ENCODE results near the gene DPYSL3.
"Not testable (repeated sequence)": the region's sequence is repeated elsewhere in the genome, so short reads cannot be mapped to it uniquely, and the experiment has no call there.

Gene DPYSL3

DNA sequence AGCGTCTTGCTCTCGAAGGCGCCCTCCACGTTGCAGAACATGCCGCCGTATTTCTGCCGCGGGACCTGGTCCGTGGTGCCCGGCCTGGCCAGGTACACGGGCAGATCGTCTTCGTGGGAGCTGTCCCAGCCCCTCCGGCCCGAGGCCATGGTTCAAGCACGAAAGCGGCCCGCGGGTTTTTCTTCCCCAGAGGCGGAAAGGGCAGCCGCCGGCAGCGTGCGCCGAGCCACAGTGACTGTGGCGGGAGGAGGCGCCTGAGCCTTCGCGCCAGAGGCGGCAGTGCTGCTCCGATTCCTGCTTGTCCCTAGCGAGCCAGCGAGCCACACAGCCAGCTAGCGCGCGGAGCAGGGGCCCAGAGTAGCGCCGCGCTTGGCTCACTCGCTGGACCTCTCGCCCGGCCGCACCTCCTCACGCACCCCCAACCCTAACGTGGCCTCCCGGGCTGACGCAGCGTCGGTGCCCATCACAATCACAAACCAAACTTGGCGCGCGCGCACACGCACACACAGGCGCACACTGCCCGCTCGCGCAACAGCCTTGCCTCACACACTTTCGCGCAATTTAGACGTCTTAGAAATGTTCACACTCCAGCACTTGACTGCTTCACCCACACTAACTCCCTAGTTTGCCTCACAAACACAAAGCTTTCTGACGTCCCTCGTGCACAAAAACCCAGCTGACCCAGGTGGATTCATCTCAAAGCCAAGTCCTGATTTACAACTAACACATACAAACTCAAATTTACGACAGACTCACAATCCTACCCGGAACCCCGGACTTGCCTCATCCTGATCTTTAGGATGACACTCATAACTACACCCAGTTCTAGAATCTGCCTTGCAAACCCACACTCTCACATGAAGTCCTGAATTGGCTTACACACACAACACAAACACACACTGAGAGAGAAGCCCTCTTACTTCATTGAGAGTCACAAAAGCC lies at the start of gene DPYSL3:
TSS of gene DPYSL3 (minus strand) at position 359 of the 942 bp plus-strand sequence. CDS start at position 149, 210 bp downstream.
- no peak for DNase-seq

GRCh38 chr5:147558826-147559225 lies 49.0 kb upstream of the DPYSL3 start:
- peak; percentile 22 for DNase-seq

DNA sequence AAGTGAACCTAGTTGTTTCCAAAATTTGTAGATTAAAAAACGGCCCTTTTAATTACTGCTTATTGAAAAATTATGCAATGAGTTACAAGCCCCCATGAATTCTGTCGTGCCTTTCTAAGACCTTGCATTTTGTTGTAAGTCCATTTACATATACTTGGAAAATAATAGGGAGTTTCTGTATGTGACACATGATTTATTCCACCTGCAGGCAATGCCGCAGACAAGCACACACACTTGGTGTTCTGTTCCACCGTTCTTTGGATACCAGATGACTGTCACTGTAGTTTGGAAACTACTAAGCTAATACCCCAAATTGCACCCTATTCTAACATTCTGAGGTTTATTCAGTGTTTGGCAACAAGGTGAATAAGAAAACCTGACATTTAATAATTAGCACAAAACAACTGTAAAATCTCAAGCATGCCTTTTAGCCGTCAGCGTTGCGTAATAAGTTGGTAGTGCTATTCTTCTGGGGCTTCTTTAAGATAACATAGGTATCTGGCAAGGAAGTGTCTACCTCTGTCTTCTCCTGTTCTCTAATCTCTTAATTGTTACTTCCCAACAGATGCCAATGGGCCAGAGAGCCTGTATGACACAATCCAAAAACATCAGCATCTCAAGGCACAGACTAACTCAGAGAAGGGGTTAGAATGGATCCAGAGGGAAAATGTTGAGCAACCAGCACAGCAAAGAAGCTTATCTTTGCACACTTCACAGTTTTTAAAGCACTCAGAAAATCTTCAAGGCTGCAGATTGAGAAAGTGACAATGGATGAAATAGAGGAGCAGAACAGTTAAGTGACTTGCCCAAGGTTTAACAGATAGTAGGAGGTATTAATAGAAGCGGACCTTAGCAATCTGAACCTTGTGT lies 48.2 kb upstream of the DPYSL3 start:
- DNase-seq = no peak

GRCh38 chr5:147555176-147555575 lies 45.3 kb upstream of the DPYSL3 start:
- DNase-seq = no peak

DNA sequence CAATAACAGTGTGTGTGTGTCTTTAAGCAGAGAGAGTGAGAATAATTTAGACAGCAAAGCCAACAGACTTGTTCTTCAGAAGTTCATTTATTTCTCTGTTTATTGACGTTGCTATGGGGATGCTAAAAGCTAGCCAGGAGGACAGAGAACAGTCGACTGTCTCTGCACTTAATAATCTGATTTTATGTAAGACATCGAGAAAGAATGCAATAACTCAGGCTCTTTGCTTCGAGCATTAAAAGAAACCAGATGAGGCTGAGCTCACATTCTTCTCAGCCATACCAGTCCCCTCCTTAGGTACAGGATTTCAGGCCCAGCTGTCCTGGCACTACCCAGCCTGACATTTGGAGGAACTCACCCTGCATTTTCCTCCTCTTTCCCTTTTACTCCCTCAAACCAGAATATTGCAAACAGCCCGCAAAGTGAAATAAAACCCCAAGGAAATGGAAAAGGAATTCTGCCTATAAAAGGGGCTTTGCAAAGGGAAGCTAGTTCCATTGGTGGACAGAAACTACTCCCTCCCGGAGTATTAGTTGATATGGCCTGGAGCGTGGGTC lies 44.5 kb upstream of the DPYSL3 start:
- DNase-seq = no peak

DNA sequence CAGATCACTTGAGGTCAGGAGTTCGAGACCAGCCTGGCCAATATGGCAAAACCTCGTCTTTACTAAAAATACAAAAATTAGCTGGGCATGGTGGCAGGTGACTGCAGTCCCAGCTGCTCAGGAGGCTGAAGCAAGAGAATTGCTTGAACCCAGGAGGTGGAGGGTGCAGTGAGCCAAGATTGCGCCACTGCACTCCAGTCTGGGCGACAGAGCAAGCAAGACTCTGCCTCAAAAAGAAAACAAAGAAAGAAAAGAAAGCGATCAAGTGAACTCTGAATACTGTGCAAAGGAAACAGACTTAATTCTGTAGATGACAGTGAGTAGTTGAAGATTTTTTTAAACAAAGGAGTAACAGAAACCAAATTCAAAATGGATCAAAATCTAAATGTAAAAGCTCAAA lies 43.9 kb upstream of the DPYSL3 start:
- not testable (repeated sequence) for DNase-seq

- no peak for DNase-seq
Measured at GRCh38 chr5:147552897-147553296, 43.0 kb upstream of the DPYSL3 start.

DNA sequence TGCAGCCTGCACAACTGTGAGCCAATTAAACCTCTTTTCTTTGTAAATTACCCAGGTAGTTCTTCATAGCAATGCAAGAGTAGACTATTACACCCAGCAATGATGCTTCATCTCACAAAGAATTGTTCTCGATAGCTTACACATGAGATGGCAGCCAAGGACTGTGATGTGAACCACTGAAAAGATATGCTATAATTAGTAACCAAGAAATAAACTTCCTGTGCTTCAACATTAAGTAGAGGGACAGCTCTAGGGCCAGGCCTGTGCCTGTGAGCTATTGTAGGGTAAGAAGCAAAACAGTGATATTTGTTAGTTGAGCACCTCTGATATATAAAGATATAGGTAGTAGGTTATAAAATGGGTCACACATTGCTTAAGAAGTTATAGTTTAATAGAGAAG lies 41.8 kb upstream of the DPYSL3 start:
- no peak for DNase-seq

- no peak for DNase-seq
Measured at GRCh38 chr5:147547730-147548129, 37.9 kb upstream of the DPYSL3 start.

- DNase-seq = no peak
Measured at GRCh38 chr5:147544556-147544955, 34.7 kb upstream of the DPYSL3 start.

- DNase-seq = no peak
Measured at GRCh38 chr5:147539053-147539452, 29.2 kb upstream of the DPYSL3 start.

- no peak for DNase-seq
Measured at GRCh38 chr5:147538236-147538635, 28.4 kb upstream of the DPYSL3 start.

- DNase-seq = no peak
Measured at GRCh38 chr5:147534172-147534951, 24.5 kb upstream of the DPYSL3 start.

GRCh38 chr5:147532156-147532555 lies 22.3 kb upstream of the DPYSL3 start:
- DNase-seq = no peak

DNA sequence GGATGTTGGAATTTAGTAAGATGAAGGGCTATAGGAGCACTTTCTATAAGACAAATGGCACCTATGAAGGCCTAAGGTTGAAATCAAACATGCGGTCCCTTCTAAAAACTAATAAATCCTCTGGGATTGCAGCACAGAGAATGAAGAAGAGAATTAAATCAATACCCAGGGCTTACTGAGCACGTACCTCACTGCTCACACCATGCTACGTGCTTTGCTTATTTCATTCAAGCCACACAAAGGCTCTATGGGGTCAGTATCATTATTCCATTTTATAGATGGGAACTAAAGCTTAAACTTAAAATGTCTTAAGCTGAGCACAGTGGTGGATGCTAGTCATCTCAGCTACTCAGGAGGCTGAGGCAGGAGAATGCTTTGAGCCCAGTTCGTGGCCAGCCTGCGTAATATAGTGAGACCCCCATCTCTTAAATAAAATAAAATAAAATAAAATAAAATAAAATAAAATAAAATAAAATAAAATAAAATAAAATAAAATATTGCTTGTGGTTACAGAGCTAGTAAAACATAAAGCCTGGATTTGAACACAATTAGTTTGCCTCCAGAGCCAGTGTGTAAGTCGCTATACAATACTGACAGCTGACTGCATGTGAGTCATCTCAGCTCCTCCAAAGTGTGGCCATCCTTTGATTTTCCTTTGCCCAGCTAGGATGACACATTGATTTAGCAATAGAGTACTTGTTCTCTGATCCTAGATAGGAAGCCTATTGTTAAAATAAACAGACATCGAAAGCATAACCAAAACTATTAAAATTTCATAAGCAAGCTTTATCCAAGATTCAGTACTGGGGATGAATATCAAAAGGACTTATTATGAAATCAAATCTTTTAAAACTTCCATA lies 20.9 kb upstream of the DPYSL3 start:
- no peak for DNase-seq

DNA sequence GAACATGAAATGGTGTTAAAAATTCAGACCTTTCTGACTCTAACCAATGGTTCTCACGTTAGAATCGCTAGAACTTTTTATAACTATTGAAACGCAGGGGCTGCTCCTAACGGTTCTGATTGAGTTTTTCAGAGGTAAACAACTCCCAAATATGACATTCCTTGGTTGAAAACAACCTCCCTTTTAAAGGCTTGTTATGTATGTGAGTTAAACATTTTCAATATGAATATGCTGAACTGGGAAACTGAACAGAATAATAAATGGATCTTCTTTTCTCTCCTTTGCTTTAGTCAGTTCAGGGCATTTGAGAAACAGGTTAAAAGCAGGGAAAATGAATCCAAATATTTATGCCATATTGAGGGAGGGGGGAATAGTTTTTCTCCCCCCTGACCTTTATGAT lies 13.2 kb upstream of the DPYSL3 start:
- DNase-seq = no peak

- DNase-seq = no peak
Measured at GRCh38 chr5:147522435-147522834, 12.6 kb upstream of the DPYSL3 start.

DNA sequence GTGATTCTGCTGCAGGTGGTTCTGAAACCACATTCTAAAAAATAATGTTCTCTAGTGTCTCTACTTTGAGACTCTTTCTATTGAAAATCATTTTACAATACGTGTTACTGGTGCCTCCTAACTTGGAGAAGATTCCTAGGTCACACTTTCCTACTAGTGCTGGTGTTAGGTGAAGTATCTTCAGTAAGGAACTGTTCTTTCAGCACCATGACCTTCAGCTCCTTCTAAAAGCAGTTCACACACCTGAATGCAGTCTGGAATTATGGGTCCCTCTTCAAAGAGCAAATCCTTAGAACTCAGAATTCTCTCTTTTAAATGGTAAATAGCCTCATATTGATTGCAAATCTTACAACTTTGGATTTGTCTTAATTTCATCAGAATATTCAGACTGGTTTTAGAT lies 10.6 kb upstream of the DPYSL3 start:
- no peak for DNase-seq

- no peak for DNase-seq
Measured at GRCh38 chr5:147519380-147519779, 9.5 kb upstream of the DPYSL3 start.

DNA sequence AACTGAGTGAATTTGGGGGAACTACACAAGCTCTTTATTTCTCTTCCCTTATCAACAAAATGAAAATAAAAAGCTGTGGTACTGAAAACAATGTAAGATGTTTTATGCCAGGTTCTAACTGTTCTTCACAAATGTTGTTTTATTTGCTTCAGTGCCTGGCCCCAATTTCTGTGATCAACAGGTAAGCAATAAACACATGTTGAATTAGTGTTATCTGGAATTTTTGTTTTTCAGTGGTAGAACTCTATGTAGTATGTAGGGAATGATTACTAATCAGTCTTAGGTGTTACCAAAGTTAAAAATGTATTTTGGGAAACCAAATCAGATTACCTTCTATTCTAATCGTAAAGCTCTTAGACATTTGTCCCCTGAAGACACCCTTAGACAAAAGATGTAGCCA lies 7.5 kb upstream of the DPYSL3 start:
- DNase-seq = no peak

GRCh38 chr5:147515269-147515668 lies 5.4 kb upstream of the DPYSL3 start:
- no peak for DNase-seq

All from NCI-H2107 (cell line).